SK-N-SH (cell line): ENCODE measurements around the gene KIF1A. TPM values are rescaled to one million over a fixed set of nuclear protein-coding genes. Genes with fewer than 3 reads are reported as not detected.

Source experiments
- CTCF ChIA-PET: fragments of 300-600, 350-600 bp; formaldehyde crosslinking; extraction: SDS; loops from one replicate; lab custom pipeline; 2021; lab: Yijun Ruan, JAX
- POLR2A ChIA-PET: fragments of 350-600 bp; sonication (Branson Sonifier 250); formaldehyde crosslinking; extraction: SDS; loops from one replicate; lab custom pipeline; 2020; ENCODE audit warnings: antibody characterized with exemption, inconsistent platforms; lab: Yijun Ruan, JAX
- DNase-seq: peaks from one replicate; pipeline ENCODE4 v3.0.0; 2012
- H2AFZ ChIP-seq: fragments of 200-600 bp; sonication (generic); 2 replicates; pipeline ENCODE4 v1.8.1; 2016; ENCODE audit warnings: antibody characterized with exemption, mild to moderate bottlenecking, low read depth
- H3F3A ChIP-seq: fragments of 200-600 bp; sonication (generic); replicated peaks from 2 replicates; pipeline ENCODE3; 2016; ENCODE audit warnings: antibody characterized with exemption, mild to moderate bottlenecking; ENCODE audit not compliant: insufficient read depth
- H3K27ac ChIP-seq, 2 experiments: fragments of 200-500 bp in 1 of 2; fragments of 200-600 bp in 1 of 2; sonication (Bioruptor generic) in 1 of 2; sonication (generic), shearing (Covaris generic) in 1 of 2; 2 replicates each; pipeline versions ENCODE4 v1.5.1 to v1.6.1; 2014 to 2016; ENCODE audit warnings: low read depth in 2 of 2, inconsistent platforms in 1 of 2, low read length in 1 of 2, mild to moderate bottlenecking in 1 of 2, mixed read lengths in 1 of 2
- H3K27me3 ChIP-seq: fragments of 200-600 bp; sonication (generic), shearing (Covaris generic); 2 replicates; pipeline ENCODE4 v1.6.1; 2016; ENCODE audit warnings: mixed run types; ENCODE audit not compliant: insufficient read depth
- H3K36me3 ChIP-seq, 2 experiments: fragments of 200-500 bp in 1 of 2; fragments of 200-600 bp in 1 of 2; sonication (Bioruptor generic) in 1 of 2; sonication (generic) in 1 of 2; replicated peaks in 1 of 2; 2 replicates each; pipeline versions ENCODE3 to v1.5.1; 2014 to 2016; ENCODE audit warnings: low read length in 1 of 2, mild to moderate bottlenecking in 1 of 2; ENCODE audit not compliant: insufficient read depth in 2 of 2, control insufficient read depth in 1 of 2
- H3K4me1 ChIP-seq, 2 experiments: fragments of 200-500 bp in 1 of 2; fragments of 200-600 bp in 1 of 2; sonication (Bioruptor generic) in 1 of 2; sonication (generic), shearing (Covaris generic) in 1 of 2; 2 replicates each; pipeline versions ENCODE4 v1.5.1 to v1.6.1; 2014 to 2016; ENCODE audit warnings: low read depth in 1 of 2, low read length in 1 of 2, mixed run types in 1 of 2; ENCODE audit not compliant: insufficient read depth in 2 of 2, control insufficient read depth in 1 of 2
- H3K4me2 ChIP-seq: fragments of 200-600 bp; sonication (generic), shearing (Covaris generic); 2 replicates; pipeline ENCODE4 v1.6.1; 2017; ENCODE audit warnings: mixed run types
- H3K4me3 ChIP-seq, 2 experiments: fragments of 200-500 bp in 1 of 2; fragments of 200-600 bp in 1 of 2; sonication (Bioruptor generic) in 1 of 2; sonication (generic), shearing (Covaris generic) in 1 of 2; 2 replicates each; pipeline versions ENCODE4 v1.5.1 to v1.8.1; 2014 to 2016; ENCODE audit warnings: low read depth in 2 of 2, inconsistent platforms in 1 of 2, low read length in 1 of 2, mild to moderate bottlenecking in 1 of 2, mixed read lengths in 1 of 2, moderate library complexity in 1 of 2
- H3K79me2 ChIP-seq: fragments of 200-600 bp; sonication (generic); 2 replicates; pipeline ENCODE4 v1.8.1; 2017; ENCODE audit warnings: mild to moderate bottlenecking; ENCODE audit not compliant: insufficient read depth
- H3K9ac ChIP-seq: fragments of 200-600 bp; sonication (generic); 2 replicates; pipeline ENCODE4 v1.6.1; 2017; ENCODE audit warnings: mixed run types
- H3K9me2 ChIP-seq: fragments of 200-600 bp; sonication (generic); 2 replicates; pipeline ENCODE4 v1.6.1; 2017; ENCODE audit warnings: mixed run types
- H3K9me3 ChIP-seq: fragments of 200-600 bp; sonication (generic); 2 replicates; pipeline ENCODE4 v1.6.1; 2017; ENCODE audit warnings: mixed run types, mild to moderate bottlenecking, moderate library complexity
- H4K20me1 ChIP-seq: fragments of 200-600 bp; sonication (generic); 2 replicates; pipeline ENCODE4 v1.6.1; 2017; ENCODE audit warnings: mild to moderate bottlenecking, mixed run types; ENCODE audit not compliant: insufficient read depth
- PBX3 ChIP-seq: IDR thresholded peaks from 2 replicates; pipeline ENCODE4; 2012
- REST ChIP-seq: IDR thresholded peaks from 2 replicates; pipeline ENCODE4 v1.6.1; 2012; ENCODE audit warnings: mild to moderate bottlenecking, low read depth, low read length, moderate library complexity
- SMC3 ChIP-seq: IDR thresholded peaks from 2 replicates; pipeline ENCODE4 v1.6.1; 2012; ENCODE audit warnings: low read depth, low read length, improper control_type of control experiment
- ZBTB33 ChIP-seq: IDR thresholded peaks from 2 replicates; pipeline ENCODE4 v1.4.0; 2012; ENCODE audit warnings: low read depth, borderline replicate concordance
- WGBS: methylation state at CpG from one replicate; pipeline ENCODE4 v1.1.6; 2017; ENCODE audit warnings: low lambda C conversion rate; 5-methylcytosine and 5-hydroxymethylcytosine counted together
- polyA plus RNA-seq, 3 experiments: library from polyadenylated mRNA; depleted of rRNA; stranded (reverse); fragments of >200 nt; gene quantifications; 2 replicates each; pipeline ENCODE4 v1.2.3, GENCODE V29; 2012

The KIF1A gene
- polyA plus RNA-seq, 1 of the 3 experiments (the other 2 are of a cell fraction) = 0.21 TPM

GRCh38 chr2:240855670-240856069 lies 35.7 kb upstream of the KIF1A start (continued):
- TF ChIP-seq ZBTB33 = no peak

- no peak for DNase-seq
- WGBS = 74% methylated on average over 10 of the region's 15 CpGs
- Histone ChIP-seq H3K4me2 (no peak overlapping the region), H3K4me1 (no peaks in the 10 kb centered on the region), H3K36me3 (no peaks in the 10 kb centered on the region), H3K27me3 (no peaks in the 10 kb centered on the region), H3K79me2 (no peaks in the 10 kb centered on the region), H3F3A (no peaks in the 10 kb centered on the region), H3K4me3 (no peak overlapping the region), H3K27ac (no peak overlapping the region), H2AFZ (no peak overlapping the region), H3K9me2 (no peaks in the 10 kb centered on the region), H3K9ac (no peak overlapping the region), H4K20me1 (no peaks in the 10 kb centered on the region), H3K9me3 (no peaks in the 10 kb centered on the region)
- ChIA-PET POLR2A (no interaction called here), CTCF (interaction anchor here (0.8 to 6.4 kb wide), 4 partner anchors 14 to 61 kb away, joined by 3 to 71 read pairs (median 21); no protein-coding TSS in a partner anchor)
- TF ChIP-seq SMC3 (no peak), REST (no peak), PBX3 (no peak)
Observed at GRCh38 chr2:240852671-240853314, 32.8 kb upstream of the KIF1A start.
